ENCODE measurements around the gene CROCC2. TPM values are rescaled to one million over a fixed set of nuclear protein-coding genes. Genes with fewer than 3 reads are reported as not detected.

CROCC2 gene
- total RNA-seq, 4 donors from 2014 or later: 0.79 to 2.6 (median 1.8) TPM; not detected in 1

DNA sequence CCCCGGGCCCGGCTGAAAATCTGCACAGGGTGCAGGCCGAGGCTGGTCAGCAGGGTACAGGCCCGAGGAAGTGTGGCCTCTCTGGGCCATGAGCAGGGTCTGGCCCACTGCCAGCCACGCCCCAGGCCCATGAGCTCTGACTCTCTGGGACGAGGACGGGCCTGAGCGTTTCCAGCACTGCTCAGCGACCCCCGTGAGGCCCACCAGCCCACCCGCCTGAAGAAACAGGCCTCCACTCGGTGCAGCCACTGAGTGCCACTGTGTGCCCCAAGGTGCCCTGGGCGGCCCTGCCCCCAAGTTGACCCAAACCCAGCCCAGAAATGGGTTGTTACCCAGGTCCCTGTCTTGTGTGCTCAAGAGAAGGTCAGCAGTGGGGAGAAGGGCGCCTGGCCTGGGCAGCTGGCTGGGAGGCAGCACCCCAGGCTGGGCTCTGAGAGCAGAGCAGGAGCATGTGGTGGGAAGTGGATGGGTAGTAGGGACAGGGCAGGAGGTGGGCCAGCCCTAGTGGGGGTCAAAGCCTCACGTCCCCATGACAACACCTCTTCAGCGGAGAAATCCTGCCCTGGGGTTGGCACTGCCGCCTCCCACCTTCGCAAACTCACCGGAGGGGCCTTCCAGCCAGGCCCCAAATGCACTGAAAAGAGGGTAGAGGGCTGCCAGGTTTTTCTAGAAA lies 90.2 kb downstream of the CROCC2 start:
- Histone ChIP-seq H3K36me3 (no peaks in the 10 kb centered on the region), H3K4me1 (peaks cover 5 to 25% of the 10 kb centered on the region in 2 donors), H3K9me3 (no peaks in the 10 kb centered on the region), H3K27me3 (no peaks in the 10 kb centered on the region), H3K27ac (peak overlapping the region; percentile 91 to 95), H3K4me3 (no peak overlapping the region)
- peak in 1 of 2 donors; percentile 20 for DNase-seq
- intact Hi-C loops (cut with DNase I; ENCODE audit: low total_unique reads): no loop called here
- no peak for TF ChIP-seq POLR2A (IDR thresholded peaks at IDR 0.05)
- TF ChIP-seq, protein P1, sequence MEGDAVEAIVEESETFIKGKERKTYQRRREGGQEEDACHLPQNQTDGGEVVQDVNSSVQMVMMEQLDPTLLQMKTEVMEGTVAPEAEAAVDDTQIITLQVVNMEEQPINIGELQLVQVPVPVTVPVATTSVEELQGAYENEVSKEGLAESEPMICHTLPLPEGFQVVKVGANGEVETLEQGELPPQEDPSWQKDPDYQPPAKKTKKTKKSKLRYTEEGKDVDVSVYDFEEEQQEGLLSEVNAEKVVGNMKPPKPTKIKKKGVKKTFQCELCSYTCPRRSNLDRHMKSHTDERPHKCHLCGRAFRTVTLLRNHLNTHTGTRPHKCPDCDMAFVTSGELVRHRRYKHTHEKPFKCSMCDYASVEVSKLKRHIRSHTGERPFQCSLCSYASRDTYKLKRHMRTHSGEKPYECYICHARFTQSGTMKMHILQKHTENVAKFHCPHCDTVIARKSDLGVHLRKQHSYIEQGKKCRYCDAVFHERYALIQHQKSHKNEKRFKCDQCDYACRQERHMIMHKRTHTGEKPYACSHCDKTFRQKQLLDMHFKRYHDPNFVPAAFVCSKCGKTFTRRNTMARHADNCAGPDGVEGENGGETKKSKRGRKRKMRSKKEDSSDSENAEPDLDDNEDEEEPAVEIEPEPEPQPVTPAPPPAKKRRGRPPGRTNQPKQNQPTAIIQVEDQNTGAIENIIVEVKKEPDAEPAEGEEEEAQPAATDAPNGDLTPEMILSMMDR (IDR thresholded peaks at IDR 0.05): no peak

DNA sequence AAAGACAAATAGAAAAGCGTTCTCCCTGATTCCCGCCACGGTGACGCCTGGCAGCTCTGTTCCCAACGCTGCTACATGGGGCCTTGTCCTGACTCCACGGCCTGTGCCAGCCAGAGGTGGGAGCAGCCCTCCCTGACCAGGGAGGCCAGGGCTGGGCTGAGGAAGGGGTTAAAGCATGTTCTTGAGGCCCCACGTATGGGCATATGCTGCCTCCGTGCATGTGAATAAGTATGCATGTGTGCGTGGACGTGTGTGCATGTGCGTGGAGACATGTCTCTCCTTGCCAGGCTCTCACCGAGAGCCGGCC lies 90.7 kb downstream of the CROCC2 start:
- no peak overlapping the region for H3K4me3 ChIP-seq
- TF ChIP-seq, protein P1 (IDR thresholded peaks at IDR 0.05): no peak
- TF ChIP-seq POLR2A (IDR thresholded peaks at IDR 0.05): no peak
- H3K27me3 ChIP-seq: no peaks in the 10 kb centered on the region
- H3K9me3 ChIP-seq: no peaks in the 10 kb centered on the region
- intact Hi-C loops (cut with DNase I; ENCODE audit: low total_unique reads): no loop called here
- H3K27ac ChIP-seq: peak overlapping the region; percentile 91 to 95
- no peaks in the 10 kb centered on the region for H3K36me3 ChIP-seq
- DNase-seq: no peak
- peaks cover 5 to 21% of the 10 kb centered on the region in 2 donors for H3K4me1 ChIP-seq

DNA sequence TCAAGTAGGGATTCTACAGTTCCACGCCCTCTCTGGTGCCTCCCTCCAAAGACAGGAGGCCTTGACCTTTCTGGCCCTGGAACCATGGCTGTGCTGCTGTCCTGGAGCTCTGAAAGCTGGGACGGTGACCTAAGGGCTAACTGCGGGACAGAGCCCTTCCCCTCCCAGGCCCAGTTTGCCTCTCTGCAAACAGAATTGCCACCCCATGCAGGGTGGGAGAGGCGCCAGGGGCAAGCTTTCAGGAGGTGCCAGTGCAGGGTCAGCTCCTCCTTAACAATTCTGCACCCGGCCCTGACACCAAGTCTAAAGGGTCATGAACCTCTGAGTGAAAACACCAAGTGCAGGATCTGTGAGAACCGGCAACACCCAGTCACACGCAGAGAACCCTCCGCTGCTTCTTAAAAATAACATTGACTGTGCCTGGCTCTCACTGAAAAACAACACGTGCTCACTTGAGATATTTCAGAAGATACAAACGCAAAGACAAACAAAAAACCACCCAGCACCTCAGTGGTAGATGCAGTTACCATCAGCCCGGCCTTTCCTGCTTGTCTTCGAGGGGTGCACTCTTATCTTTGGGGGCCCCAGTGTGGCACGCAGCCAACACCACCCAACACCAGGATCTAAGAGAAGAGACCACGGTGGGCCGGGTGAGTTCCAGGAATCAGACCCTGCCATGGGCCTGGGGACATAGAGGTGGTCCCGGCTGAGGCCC lies 91.2 kb downstream of the CROCC2 start:
- H3K27me3 ChIP-seq: no peaks in the 10 kb centered on the region
- H3K36me3 ChIP-seq: no peaks in the 10 kb centered on the region
- H3K27ac ChIP-seq: peak overlapping the region; percentile 91 to 95
- intact Hi-C loops (cut with DNase I; ENCODE audit: low total_unique reads): no loop called here
- H3K4me3 ChIP-seq: peak overlapping the region; percentile 45 to 74
- peak in 1 of 2 donors; percentile 47 for TF ChIP-seq POLR2A (IDR thresholded peaks at IDR 0.05)
- TF ChIP-seq, protein P1 (IDR thresholded peaks at IDR 0.05): no peak
- H3K4me1 ChIP-seq: peaks cover 5 to 17% of the 10 kb centered on the region in 2 donors
- peak; percentile 42 to 61 for DNase-seq
- no peaks in the 10 kb centered on the region for H3K9me3 ChIP-seq

DNA sequence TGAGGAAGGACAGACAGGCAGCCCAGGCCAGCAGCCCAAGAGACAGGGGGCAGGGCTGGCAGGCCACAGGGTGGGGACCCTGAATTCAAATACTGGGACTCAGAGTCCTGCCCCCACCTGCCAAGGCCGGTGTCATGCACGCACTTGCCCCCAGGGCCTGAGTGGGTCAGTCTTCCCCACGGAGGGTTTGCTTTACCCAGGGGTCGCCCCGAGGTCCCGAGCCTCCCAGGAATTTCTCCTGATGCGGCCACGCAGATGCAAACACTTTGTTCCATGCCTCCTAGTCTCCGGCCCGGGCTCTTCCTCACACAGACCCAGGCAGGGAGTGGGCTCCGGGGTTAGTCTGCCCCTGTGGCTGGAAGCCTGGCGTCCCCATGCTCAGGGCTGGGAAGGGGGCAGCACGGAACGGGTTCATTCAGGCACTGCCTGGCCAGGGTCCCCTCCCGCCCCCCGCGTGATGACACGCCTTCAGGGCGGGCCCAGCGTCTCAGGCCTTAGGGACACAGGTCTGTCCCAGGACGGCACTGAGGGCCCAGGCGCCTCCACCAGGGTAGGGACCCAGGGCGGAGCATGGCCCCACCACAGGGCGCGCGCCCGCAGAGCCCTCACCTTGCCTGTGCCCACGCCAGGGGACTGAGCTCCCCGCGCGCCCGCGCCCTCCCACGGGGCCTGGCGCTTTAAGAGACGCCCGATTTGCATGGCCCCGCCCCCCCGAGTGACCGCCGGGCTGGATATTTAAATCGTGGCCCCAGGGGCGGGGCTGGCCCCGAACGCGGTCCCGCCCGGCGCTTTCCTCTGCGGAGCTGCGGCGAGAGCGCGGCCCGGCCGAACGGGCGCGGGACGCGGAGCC lies 91.9 kb downstream of the CROCC2 start, which contains the start of gene SNED1:
Gene SNED1, plus strand, starts transcription at position 763 of the 850 bp plus-strand sequence. CDS start 220 bp downstream, outside the sequence.
- intact Hi-C loops (cut with DNase I; ENCODE audit: low total_unique reads): no loop called here
- Histone ChIP-seq H3K27me3 (no peaks in the 10 kb centered on the region), H3K27ac (peak within 1 kb of the TSS; percentile 91 to 95), H3K9me3 (peaks cover 0 to under 1% of the 10 kb centered on the region in 2 donors), H3K4me3 (peak within 1 kb of the TSS; percentile 45 to 74), H3K36me3 (no peaks in the 10 kb centered on the region), H3K4me1 (peaks cover 5 to 16% of the 10 kb centered on the region in 2 donors)
- DNase-seq: peak; percentile 87 to 92
- TF ChIP-seq, protein P1 (IDR thresholded peaks at IDR 0.05): no peak
- peak; percentile 76 to 88 for TF ChIP-seq POLR2A (IDR thresholded peaks at IDR 0.05)
